Natural killer cell treated with Interleukin-12 subunit alpha and Interleukin-12 subunit beta and Interleukin-15 and Interleukin-18, amount 100 ng/mL, for 72 hours (primary cell): Measurements from ENCODE around the gene BACH2. TPM values are rescaled to one million over a fixed set of nuclear protein-coding genes. Genes with fewer than 3 reads are reported as not detected.
A peak's percentile ranks its signal among the peaks of the same experiment; 100 is the strongest.
"Not testable (repeated sequence)": the region's sequence is repeated elsewhere in the genome, so short reads cannot be mapped to it uniquely, and the experiment has no call there.

ENCODE experiments used
- ATAC-seq, 2 donors: fragments of 150-1000 bp; cut with Tn5 transposase in 1 of 2; sonication (Bioruptor Pico), chemical (Tn5 transposase) in 1 of 2; 2 replicates each; pipeline ENCODE4 v1.10.0; 2021
- DNase-seq: peaks from one replicate; pipeline ENCODE4 v3.0.0; 2022; ENCODE audit warnings: low spot score
- H3K27ac Mint-ChIP-seq, 2 donors: 1 replicate in 1 of 2; 2 replicates in 1 of 2; pipeline ENCODE4 v1.8.0; 2022; ENCODE audit warnings: mixed read lengths in 2 of 2, mild to moderate bottlenecking in 1 of 2, moderate library complexity in 1 of 2
- H3K27me3 Mint-ChIP-seq, 2 donors: 1 replicate in 1 of 2; 2 replicates in 1 of 2; pipeline ENCODE4 v1.8.0; 2022; ENCODE audit warnings: mixed read lengths in 2 of 2
- H3K36me3 Mint-ChIP-seq: one replicate; pipeline ENCODE4 v1.8.0; 2022; ENCODE audit warnings: mixed read lengths
- H3K4me1 Mint-ChIP-seq, 2 donors: 1 replicate in 1 of 2; 2 replicates in 1 of 2; pipeline ENCODE4 v1.8.0; 2022; ENCODE audit warnings: low read depth in 2 of 2, mixed read lengths in 2 of 2, mild to moderate bottlenecking in 1 of 2
- H3K4me3 Mint-ChIP-seq: one replicate; pipeline ENCODE4 v1.8.0; 2022; ENCODE audit warnings: mixed read lengths
- H3K9me3 Mint-ChIP-seq: 2 replicates; pipeline ENCODE4 v1.8.0; 2022; ENCODE audit warnings: mixed read lengths
- total RNA-seq, 2 donors: library from RNA; stranded (reverse); gene quantifications; one replicate each; pipeline ENCODE4 v1.2.3, GENCODE V29; 2022

BACH2 gene
- total RNA-seq: 1 to 10 TPM; 3.1 to 5.8 TPM

GRCh38 chr6:90296341-90297114, at the start of gene BACH2:
TSS of gene BACH2 (minus strand) at chr6:90296843. CDS start at chr6:90008844, 287,999 bp downstream.
- Mint-ChIP-seq H3K27me3 (peaks cover 29 to 54% of the 10 kb centered on the region in 2 donors), H3K9me3 (no peaks in the 10 kb centered on the region), H3K4me1 (peaks cover 11 to 13% of the 10 kb centered on the region in 2 donors), H3K36me3 (no peaks in the 10 kb centered on the region), H3K27ac (no peak within 1 kb of the TSS), H3K4me3 (peak within 1 kb of the TSS; percentile 87)
- DNase-seq (peak; percentile 86), ATAC-seq (peak; percentile 84)

DNA sequence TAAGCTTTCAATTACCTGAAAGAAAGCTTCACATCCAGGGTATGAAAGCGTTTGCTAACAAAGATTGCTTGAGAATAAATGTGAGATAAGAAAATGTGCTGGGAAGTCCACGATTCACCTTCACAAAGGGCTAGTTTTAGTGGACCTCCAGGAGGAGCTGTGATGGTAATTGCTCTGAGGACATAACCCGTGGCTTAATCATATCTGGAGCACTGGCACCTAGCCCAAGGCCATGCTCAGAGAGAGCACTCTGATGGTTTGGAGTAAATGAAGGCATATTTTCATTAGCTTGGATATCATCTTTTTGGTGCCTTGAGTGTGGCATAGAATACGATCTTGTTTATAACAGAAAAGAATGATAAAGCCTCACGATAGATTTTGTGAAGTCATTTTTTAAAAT, 46.9 kb upstream of the BACH2 start:
- ATAC-seq: no peak

GRCh38 chr6:90338409-90338808, 41.8 kb upstream of the BACH2 start:
- Mint-ChIP-seq H3K9me3 (no peaks in the 10 kb centered on the region), H3K4me3 (no peak overlapping the region), H3K27me3 (peaks cover 6 to 11% of the 10 kb centered on the region in 2 donors)

More for the DNA sequence above, 46.9 kb upstream of the BACH2 start:
- Mint-ChIP-seq H3K27me3 (peaks cover 19 to 25% of the 10 kb centered on the region in 2 donors), H3K36me3 (no peaks in the 10 kb centered on the region), H3K4me1 (no peaks in the 10 kb centered on the region), H3K4me3 (no peak overlapping the region), H3K9me3 (no peaks in the 10 kb centered on the region), H3K27ac (no peak overlapping the region)
- no peak for DNase-seq

DNA sequence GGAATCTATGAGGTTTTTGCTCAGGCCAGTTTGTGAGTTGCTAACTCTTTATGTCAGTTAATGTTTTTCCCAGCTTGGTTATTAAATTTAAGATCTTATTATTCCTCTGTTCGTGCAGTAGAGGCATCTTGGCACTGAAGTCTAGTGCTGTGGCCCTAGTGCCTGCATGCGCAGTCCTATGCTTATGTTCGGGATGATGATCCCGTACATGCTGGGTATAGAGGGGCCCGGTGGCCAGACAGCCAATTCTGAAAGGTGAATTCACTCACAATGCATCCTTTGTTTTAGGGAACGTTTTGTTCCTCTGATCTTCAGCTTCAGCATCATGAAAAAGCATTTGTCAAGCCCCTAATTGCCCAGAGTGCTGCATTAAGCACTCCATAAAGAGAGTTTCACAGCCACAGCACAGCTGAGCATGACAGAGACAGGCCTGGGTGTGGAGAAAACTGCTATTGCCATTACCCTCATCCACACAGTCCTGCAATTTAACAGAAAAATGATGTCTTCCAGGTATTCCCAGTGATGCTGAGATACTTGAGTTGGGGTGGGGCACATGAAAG, 39.8 kb upstream of the BACH2 start:
- no peak overlapping the region for H3K27ac Mint-ChIP-seq
- peaks cover 6% of the 10 kb centered on the region in 2 donors for H3K27me3 Mint-ChIP-seq
- no peaks in the 10 kb centered on the region for H3K9me3 Mint-ChIP-seq
- H3K4me1 Mint-ChIP-seq: no peaks in the 10 kb centered on the region
- no peak overlapping the region for H3K4me3 Mint-ChIP-seq
- H3K36me3 Mint-ChIP-seq: no peaks in the 10 kb centered on the region
- DNase-seq: no peak
- no peak for ATAC-seq

More at GRCh38 chr6:90338409-90338808, 41.8 kb upstream of the BACH2 start:
- no peak overlapping the region for H3K27ac Mint-ChIP-seq
- H3K36me3 Mint-ChIP-seq: no peaks in the 10 kb centered on the region
- no peaks in the 10 kb centered on the region for H3K4me1 Mint-ChIP-seq
- ATAC-seq: no peak
- no peak for DNase-seq

DNA sequence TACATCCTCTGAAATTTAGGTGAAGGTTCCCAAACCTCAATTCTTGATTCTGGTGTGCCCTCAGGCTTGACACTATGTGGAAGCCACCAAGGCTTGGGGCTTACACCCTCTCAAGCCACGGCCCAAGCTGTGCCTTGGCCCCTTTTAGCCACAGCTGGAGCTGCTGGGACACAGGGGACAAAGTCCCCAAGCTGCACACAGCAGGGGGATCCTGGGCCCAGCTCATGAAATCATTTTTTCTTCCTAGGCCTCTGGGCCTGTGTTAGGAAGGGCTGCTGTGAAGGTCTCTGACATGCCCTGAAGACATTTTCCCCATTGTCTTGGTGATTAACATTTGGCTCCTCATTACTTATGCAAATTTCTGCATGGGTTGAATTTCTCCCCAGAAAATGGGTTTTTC, 37.3 kb upstream of the BACH2 start:
- no peaks in the 10 kb centered on the region for H3K9me3 Mint-ChIP-seq
- H3K36me3 Mint-ChIP-seq: no peaks in the 10 kb centered on the region
- ATAC-seq: no peak
- H3K4me1 Mint-ChIP-seq: no peaks in the 10 kb centered on the region
- no peak overlapping the region for H3K4me3 Mint-ChIP-seq
- DNase-seq: no peak
- H3K27ac Mint-ChIP-seq: no peak overlapping the region
- H3K27me3 Mint-ChIP-seq: peaks cover 6% of the 10 kb centered on the region in 2 donors

- H3K27me3 Mint-ChIP-seq, ATAC-seq, H3K4me3 Mint-ChIP-seq, H3K27ac Mint-ChIP-seq, H3K9me3 Mint-ChIP-seq, H3K36me3 Mint-ChIP-seq, H3K4me1 Mint-ChIP-seq, DNase-seq: not testable (repeated sequence)
Measured at GRCh38 chr6:90332978-90333543, 36.4 kb upstream of the BACH2 start.

- ATAC-seq: no peak
- no peaks in the 10 kb centered on the region for H3K4me1 Mint-ChIP-seq
- no peaks in the 10 kb centered on the region for H3K9me3 Mint-ChIP-seq
- no peak for DNase-seq
- H3K27ac Mint-ChIP-seq: no peak overlapping the region
- H3K4me3 Mint-ChIP-seq: no peak overlapping the region
- no peaks in the 10 kb centered on the region for H3K27me3 Mint-ChIP-seq
- no peaks in the 10 kb centered on the region for H3K36me3 Mint-ChIP-seq
Measured at GRCh38 chr6:90329386-90330077, 32.9 kb upstream of the BACH2 start.

DNA sequence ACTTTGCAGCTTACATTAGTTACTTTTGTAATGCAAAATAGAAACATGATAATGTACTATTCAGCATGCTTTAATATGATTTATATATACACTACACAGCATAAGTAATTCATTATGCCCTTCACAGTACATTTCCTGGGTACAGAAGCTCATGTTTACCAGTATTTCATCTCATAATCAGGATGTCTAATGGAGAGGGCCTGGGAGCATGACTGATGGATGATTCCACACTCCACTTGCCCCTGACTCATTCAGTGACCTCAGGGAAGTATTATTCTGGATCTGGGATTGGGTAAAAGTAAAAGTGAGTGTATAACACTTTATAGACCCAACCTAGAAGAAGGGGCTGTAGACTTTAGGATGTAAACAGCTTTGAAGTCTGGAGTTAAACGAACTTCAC, 31.4 kb upstream of the BACH2 start:
- Mint-ChIP-seq H3K4me1 (no peaks in the 10 kb centered on the region), H3K27ac (no peak overlapping the region), H3K9me3 (no peaks in the 10 kb centered on the region), H3K27me3 (no peaks in the 10 kb centered on the region), H3K4me3 (no peak overlapping the region), H3K36me3 (no peaks in the 10 kb centered on the region)
- ATAC-seq (no peak), DNase-seq (no peak)

GRCh38 chr6:90326404-90327057, 29.9 kb upstream of the BACH2 start:
- no peak for ATAC-seq
- H3K36me3 Mint-ChIP-seq: no peaks in the 10 kb centered on the region
- H3K4me1 Mint-ChIP-seq: no peaks in the 10 kb centered on the region
- peaks cover 0 to 1% of the 10 kb centered on the region in 2 donors for H3K27me3 Mint-ChIP-seq
- DNase-seq: no peak
- no peaks in the 10 kb centered on the region for H3K9me3 Mint-ChIP-seq
- H3K4me3 Mint-ChIP-seq: no peak overlapping the region
- no peak overlapping the region for H3K27ac Mint-ChIP-seq

DNA sequence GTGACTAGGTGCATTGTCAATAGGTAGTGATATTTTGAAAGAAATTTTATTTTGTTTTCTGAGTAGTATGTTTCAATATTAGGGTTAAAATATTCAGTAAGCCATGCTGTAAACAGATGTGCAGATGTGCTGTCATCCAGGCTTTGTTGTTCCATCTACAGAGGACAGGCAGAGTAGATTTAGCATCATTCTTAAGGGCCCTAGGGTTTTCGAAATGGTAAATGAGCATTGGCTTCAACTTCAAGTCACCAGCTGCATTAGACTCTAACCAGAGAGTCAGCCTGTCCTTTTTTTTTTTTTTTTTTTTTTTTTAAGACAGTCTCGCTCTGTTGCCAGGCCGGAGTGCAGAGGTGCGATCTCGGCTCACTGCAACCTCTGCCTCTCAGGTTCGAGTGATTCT, 27.1 kb upstream of the BACH2 start:
- no peaks in the 10 kb centered on the region for H3K4me1 Mint-ChIP-seq
- peaks cover 0 to 10% of the 10 kb centered on the region in 2 donors for H3K27me3 Mint-ChIP-seq
- no peak overlapping the region for H3K27ac Mint-ChIP-seq
- no peak overlapping the region for H3K4me3 Mint-ChIP-seq
- DNase-seq: no peak
- H3K36me3 Mint-ChIP-seq: no peaks in the 10 kb centered on the region
- H3K9me3 Mint-ChIP-seq: no peaks in the 10 kb centered on the region
- no peak for ATAC-seq

GRCh38 chr6:90322976-90323474, 26.4 kb upstream of the BACH2 start:
- no peaks in the 10 kb centered on the region for H3K9me3 Mint-ChIP-seq
- no peak overlapping the region for H3K4me3 Mint-ChIP-seq
- DNase-seq: no peak
- H3K4me1 Mint-ChIP-seq: no peaks in the 10 kb centered on the region
- peaks cover 0 to 10% of the 10 kb centered on the region in 2 donors for H3K27me3 Mint-ChIP-seq
- H3K36me3 Mint-ChIP-seq: no peaks in the 10 kb centered on the region
- ATAC-seq: no peak
- no peak overlapping the region for H3K27ac Mint-ChIP-seq

GRCh38 chr6:90319979-90320685, 23.5 kb upstream of the BACH2 start:
- no peaks in the 10 kb centered on the region for H3K4me1 Mint-ChIP-seq
- peaks cover 8 to 10% of the 10 kb centered on the region in 2 donors for H3K27me3 Mint-ChIP-seq
- H3K36me3 Mint-ChIP-seq: no peaks in the 10 kb centered on the region
- H3K27ac Mint-ChIP-seq: no peak overlapping the region
- DNase-seq (no peak), ATAC-seq (no peak)
- H3K4me3 Mint-ChIP-seq: no peak overlapping the region
- no peaks in the 10 kb centered on the region for H3K9me3 Mint-ChIP-seq

DNA sequence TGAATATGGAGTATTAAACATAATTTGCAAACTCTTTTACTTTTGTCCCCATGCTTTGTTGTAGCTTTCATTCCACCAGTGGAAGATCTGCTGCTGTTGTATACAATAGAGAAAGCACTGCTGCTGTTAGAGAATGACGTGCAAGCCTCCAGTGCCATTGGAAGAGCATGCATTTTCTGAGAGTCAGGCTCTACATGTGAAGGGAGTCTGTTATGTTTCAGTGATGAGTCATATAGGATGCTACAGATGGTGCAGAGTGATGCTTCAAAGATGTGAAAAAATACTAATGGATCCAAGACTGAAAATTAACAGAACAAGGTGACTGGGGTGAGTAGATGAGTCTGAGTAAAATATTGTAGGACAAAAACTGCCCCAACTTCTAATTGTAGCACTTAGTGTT, 22.4 kb upstream of the BACH2 start:
- Mint-ChIP-seq H3K36me3 (no peaks in the 10 kb centered on the region), H3K4me1 (no peaks in the 10 kb centered on the region), H3K27me3 (peaks cover 16 to 17% of the 10 kb centered on the region in 2 donors), H3K4me3 (no peak overlapping the region), H3K27ac (no peak overlapping the region), H3K9me3 (no peaks in the 10 kb centered on the region)
- DNase-seq: no peak
- no peak for ATAC-seq
